Measurements from ENCODE around the gene GPATCH11. TPM values are rescaled to one million over a fixed set of nuclear protein-coding genes. Genes with fewer than 3 reads are reported as not detected.

Gene GPATCH11
- total RNA-seq, 2 donors from 2014 or later: 3.3 to 5.2 TPM

DNA sequence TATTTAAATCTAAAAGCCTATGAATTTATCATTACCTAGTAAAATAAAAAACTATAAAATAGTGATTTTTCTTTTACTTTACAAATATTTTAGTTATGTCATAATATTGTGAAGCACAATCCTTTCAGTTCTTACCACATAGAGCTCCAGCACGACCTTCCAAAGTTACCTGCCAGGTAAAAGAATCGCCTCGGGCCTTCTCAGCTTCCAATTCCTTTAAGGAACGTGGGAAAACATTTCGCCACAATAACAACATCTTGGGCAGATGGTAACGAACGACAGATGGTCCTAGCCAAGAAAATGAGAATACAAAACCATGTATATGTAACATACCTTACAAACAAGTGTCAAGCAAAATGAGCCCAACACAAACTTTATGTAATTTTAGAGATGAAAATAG lies 23.9 kb upstream of the GPATCH11 start:
- Histone ChIP-seq H3K4me1 (no peaks in the 10 kb centered on the region), H3K9me3 (no peaks in the 10 kb centered on the region), H3K27me3 (no peaks in the 10 kb centered on the region), H3K27ac (no peak overlapping the region), H3K36me3 (replicated peaks in 1 of 2; ENCODE audit: insufficient read depth in 1 of 2, low read depth in 2 of 2) (peaks cover 3 to 34% of the 10 kb centered on the region in 2 donors), H3K4me3 (no peak overlapping the region)
- no peak for DNase-seq
- intact Hi-C loops (cut with DNase I): no loop called here
- ATAC-seq: no peak
- TF ChIP-seq, protein P1, sequence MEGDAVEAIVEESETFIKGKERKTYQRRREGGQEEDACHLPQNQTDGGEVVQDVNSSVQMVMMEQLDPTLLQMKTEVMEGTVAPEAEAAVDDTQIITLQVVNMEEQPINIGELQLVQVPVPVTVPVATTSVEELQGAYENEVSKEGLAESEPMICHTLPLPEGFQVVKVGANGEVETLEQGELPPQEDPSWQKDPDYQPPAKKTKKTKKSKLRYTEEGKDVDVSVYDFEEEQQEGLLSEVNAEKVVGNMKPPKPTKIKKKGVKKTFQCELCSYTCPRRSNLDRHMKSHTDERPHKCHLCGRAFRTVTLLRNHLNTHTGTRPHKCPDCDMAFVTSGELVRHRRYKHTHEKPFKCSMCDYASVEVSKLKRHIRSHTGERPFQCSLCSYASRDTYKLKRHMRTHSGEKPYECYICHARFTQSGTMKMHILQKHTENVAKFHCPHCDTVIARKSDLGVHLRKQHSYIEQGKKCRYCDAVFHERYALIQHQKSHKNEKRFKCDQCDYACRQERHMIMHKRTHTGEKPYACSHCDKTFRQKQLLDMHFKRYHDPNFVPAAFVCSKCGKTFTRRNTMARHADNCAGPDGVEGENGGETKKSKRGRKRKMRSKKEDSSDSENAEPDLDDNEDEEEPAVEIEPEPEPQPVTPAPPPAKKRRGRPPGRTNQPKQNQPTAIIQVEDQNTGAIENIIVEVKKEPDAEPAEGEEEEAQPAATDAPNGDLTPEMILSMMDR (IDR thresholded peaks at IDR 0.05): no peak
- no peak for TF ChIP-seq POLR2A (IDR thresholded peaks at IDR 0.05)
- WGBS, 2 donors: 91 to 95% methylated on average over 7 of the region's 7 CpGs

DNA sequence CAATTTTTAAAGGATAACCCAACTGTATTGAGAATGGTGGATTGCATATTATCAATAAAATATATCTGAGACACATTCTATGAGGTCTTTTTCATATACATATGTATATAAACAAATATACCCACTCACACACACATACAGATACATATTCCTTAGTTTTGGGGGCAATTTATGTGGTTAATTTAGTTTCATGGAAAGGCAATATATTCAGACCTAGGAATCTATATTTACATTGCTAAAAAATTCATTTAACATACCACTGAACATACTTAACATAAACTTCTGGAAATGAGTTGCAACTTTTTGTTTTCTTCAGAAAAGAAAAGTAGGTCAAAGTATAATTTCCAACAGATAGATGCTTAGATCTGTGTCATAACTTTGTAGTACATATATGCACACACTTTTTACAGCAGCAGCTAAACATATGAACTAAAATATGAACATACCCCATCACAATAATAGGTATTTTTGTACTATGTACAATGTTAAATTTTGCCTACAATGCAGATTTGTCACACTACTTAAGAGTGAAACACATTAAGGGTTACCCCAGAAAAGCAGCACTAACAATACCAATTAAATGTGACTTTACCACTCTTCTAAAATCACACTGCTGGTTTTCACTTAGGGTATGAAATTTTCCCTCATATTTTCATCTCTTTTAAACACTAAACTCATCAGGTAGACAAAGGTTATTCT lies 23.2 kb upstream of the GPATCH11 start:
- peaks cover 0 to 32% of the 10 kb centered on the region in 2 donors for H3K36me3 ChIP-seq (replicated peaks in 1 of 2; ENCODE audit: insufficient read depth in 1 of 2, low read depth in 2 of 2)
- no peak overlapping the region for H3K27ac ChIP-seq
- no peaks in the 10 kb centered on the region for H3K9me3 ChIP-seq
- TF ChIP-seq, protein P1 (IDR thresholded peaks at IDR 0.05): no peak
- TF ChIP-seq POLR2A (IDR thresholded peaks at IDR 0.05): no peak
- H3K27me3 ChIP-seq: no peaks in the 10 kb centered on the region
- ATAC-seq (no peak), DNase-seq (no peak)
- H3K4me3 ChIP-seq: no peak overlapping the region
- intact Hi-C loops (cut with DNase I): no loop called here
- H3K4me1 ChIP-seq: no peaks in the 10 kb centered on the region

DNA sequence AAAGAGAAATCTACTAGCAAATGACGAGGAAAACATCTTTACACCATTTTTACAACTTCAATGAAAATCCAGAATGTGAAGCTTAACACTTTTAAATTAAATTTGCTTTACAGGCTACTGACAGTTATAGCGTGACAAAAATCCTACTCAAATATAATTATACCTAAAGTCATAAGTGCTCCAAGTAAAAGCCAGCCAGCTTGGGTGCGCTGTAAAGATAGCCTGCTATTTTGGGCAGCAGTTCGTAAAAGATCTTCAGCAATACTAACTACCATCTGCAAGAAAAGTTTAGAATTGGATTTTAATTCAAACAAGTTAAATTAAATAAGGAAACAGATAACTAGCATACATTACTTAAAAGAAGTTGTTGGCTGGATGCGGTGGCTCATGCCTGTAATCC lies 22.5 kb upstream of the GPATCH11 start:
- DNase-seq: no peak
- no peaks in the 10 kb centered on the region for H3K9me3 ChIP-seq
- no peaks in the 10 kb centered on the region for H3K4me1 ChIP-seq
- TF ChIP-seq POLR2A (IDR thresholded peaks at IDR 0.05): no peak
- TF ChIP-seq, protein P1 (IDR thresholded peaks at IDR 0.05): no peak
- H3K36me3 ChIP-seq (replicated peaks in 1 of 2; ENCODE audit: insufficient read depth in 1 of 2, low read depth in 2 of 2): peaks cover 0 to 29% of the 10 kb centered on the region in 2 donors
- intact Hi-C loops (cut with DNase I): no loop called here
- no peak for ATAC-seq
- no peak overlapping the region for H3K4me3 ChIP-seq
- H3K27me3 ChIP-seq: no peaks in the 10 kb centered on the region
- no peak overlapping the region for H3K27ac ChIP-seq
- 94 to 99% methylated on average over 5 of the region's 5 CpGs for WGBS, 2 donors

DNA sequence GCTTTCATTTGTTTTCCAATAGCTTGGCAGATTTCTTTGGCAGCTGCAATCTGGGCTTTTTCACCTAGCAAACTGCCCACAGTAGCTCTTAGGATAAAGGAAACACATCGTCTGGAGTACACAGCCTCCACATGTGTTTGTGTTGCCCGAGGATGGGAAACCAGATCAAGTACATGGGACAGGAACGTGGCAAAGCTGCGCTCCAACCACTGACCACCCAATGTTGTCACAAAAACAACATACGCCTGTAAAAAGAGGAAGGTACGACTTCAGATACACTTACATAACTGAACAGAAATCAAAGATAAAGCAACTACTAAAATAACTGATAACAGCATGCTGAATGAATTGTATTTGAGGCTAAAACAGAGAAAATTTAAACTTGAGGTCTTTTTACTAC lies 15.6 kb upstream of the GPATCH11 start:
- DNase-seq: no peak
- H3K9me3 ChIP-seq: no peaks in the 10 kb centered on the region
- H3K4me3 ChIP-seq: no peak overlapping the region
- WGBS, 2 donors: 87% methylated on average over 6 of the region's 6 CpGs
- H3K27me3 ChIP-seq: no peaks in the 10 kb centered on the region
- no peak overlapping the region for H3K27ac ChIP-seq
- intact Hi-C loops (cut with DNase I): no loop called here
- ATAC-seq: no peak
- no peaks in the 10 kb centered on the region for H3K4me1 ChIP-seq
- no peak for TF ChIP-seq POLR2A (IDR thresholded peaks at IDR 0.05)
- TF ChIP-seq, protein P1 (IDR thresholded peaks at IDR 0.05): no peak
- H3K36me3 ChIP-seq (replicated peaks in 1 of 2; ENCODE audit: insufficient read depth in 1 of 2, low read depth in 2 of 2): peaks cover 4 to 26% of the 10 kb centered on the region in 2 donors

DNA sequence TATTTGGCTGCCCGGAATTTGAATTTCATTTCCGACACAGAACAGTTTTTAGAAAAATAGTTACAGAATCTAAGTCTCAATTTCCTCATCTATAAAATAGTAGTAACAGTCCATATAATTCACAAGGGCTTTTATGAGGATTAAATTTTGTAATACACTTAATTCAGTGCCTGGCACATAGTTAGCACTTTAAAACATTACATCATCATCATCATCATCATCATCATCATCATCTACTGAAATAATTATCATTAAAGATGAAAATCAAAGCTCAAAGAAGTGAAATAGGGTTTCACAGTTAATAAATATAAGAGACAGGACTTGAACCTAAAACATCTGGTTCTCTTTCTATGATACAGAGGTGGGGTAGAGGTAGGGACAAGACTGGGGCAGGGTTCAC lies 13.4 kb upstream of the GPATCH11 start:
- TF ChIP-seq POLR2A (IDR thresholded peaks at IDR 0.05): no peak
- TF ChIP-seq, protein P1 (IDR thresholded peaks at IDR 0.05): no peak

More for the DNA sequence above, 13.4 kb upstream of the GPATCH11 start:
- H3K4me1 ChIP-seq: no peaks in the 10 kb centered on the region
- H3K4me3 ChIP-seq: no peak overlapping the region
- WGBS, 2 donors: 95 to 97% methylated on average over 2 of the region's 2 CpGs
- DNase-seq (no peak), ATAC-seq (no peak)
- intact Hi-C loops (cut with DNase I): no loop called here
- peaks cover 4 to 19% of the 10 kb centered on the region in 2 donors for H3K36me3 ChIP-seq (replicated peaks in 1 of 2; ENCODE audit: insufficient read depth in 1 of 2, low read depth in 2 of 2)
- H3K27me3 ChIP-seq: no peaks in the 10 kb centered on the region
- H3K27ac ChIP-seq: no peak overlapping the region
- no peaks in the 10 kb centered on the region for H3K9me3 ChIP-seq
